ENCODE results near the gene FBXW11.

The FBXW11 gene

GRCh38 chr5:172015346-172015745 lies 8.9 kb upstream of the FBXW11 start:
- DNase-seq: no peak

GRCh38 chr5:172010278-172010677 lies 3.8 kb upstream of the FBXW11 start:
- peak; percentile 35 for DNase-seq

- peak; percentile 72 for DNase-seq
Observed at GRCh38 chr5:172009536-172010270, 3.3 kb upstream of the FBXW11 start.

GRCh38 chr5:172008689-172009141 lies 2.3 kb upstream of the FBXW11 start:
- DNase-seq: no peak

GRCh38 chr5:172008111-172008455 lies 1.6 kb upstream of the FBXW11 start:
- no peak for DNase-seq

- no peak for DNase-seq
Observed at GRCh38 chr5:172007175-172008110, 1.0 kb upstream of the FBXW11 start.

GRCh38 chr5:172005708-172006320 lies 624 bp downstream of the FBXW11 start:
- peak; percentile 34 for DNase-seq

GRCh38 chr5:172004824-172005237 lies 1.6 kb downstream of the FBXW11 start:
- DNase-seq: no peak

- no peak for DNase-seq
Observed at GRCh38 chr5:172003746-172004145, 2.7 kb downstream of the FBXW11 start.

- DNase-seq: no peak
Observed at GRCh38 chr5:172002840-172003512, 3.5 kb downstream of the FBXW11 start.

GRCh38 chr5:172002310-172002709 lies 4.1 kb downstream of the FBXW11 start:
- peak; percentile 2 for DNase-seq

GRCh38 chr5:171999877-172000276 lies 6.6 kb downstream of the FBXW11 start:
- DNase-seq: no peak

GRCh38 chr5:171999100-171999499 lies 7.3 kb downstream of the FBXW11 start:
- no peak for DNase-seq

- DNase-seq: no peak
Observed at GRCh38 chr5:171997011-171997410, 9.4 kb downstream of the FBXW11 start.

GRCh38 chr5:171992813-171993212 lies 13.6 kb downstream of the FBXW11 start:
- no peak for DNase-seq

- no peak for DNase-seq
Observed at GRCh38 chr5:171992305-171992704, 14.1 kb downstream of the FBXW11 start.

GRCh38 chr5:171990713-171991015 lies 15.8 kb downstream of the FBXW11 start:
- no peak for DNase-seq

GRCh38 chr5:171989946-171990712 lies 16.3 kb downstream of the FBXW11 start:
- DNase-seq: no peak

- no peak for DNase-seq
Observed at GRCh38 chr5:171989276-171989675, 17.2 kb downstream of the FBXW11 start.

GRCh38 chr5:171986772-171987171 lies 19.7 kb downstream of the FBXW11 start:
- DNase-seq: peak; percentile 69

GRCh38 chr5:171984748-171985419 lies 21.6 kb downstream of the FBXW11 start:
- DNase-seq: no peak

- DNase-seq: no peak
Observed at GRCh38 chr5:171981847-171982246, 24.6 kb downstream of the FBXW11 start.
